GM23338 (cell line): ENCODE measurements around the gene TRIM59. TPM values are rescaled to one million over a fixed set of nuclear protein-coding genes. Genes with fewer than 3 reads are reported as not detected.

Source experiments
- ATAC-seq: fragments of 200-7000 bp; cut with Tn5 transposase; 3 replicates; pipeline ENCODE4 v1.9.1; 2020
- DNase-seq: peaks from one replicate; pipeline ENCODE4 v3.0.0-alpha.2; 2015; ENCODE audit warnings: low spot score
- H2AFZ ChIP-seq: fragments of 200-600 bp; sonication (generic); 2 replicates; pipeline ENCODE4 v1.8.0; 2016; ENCODE audit warnings: antibody characterized with exemption, mild to moderate bottlenecking, moderate library complexity
- H3F3A ChIP-seq: fragments of 200-600 bp; sonication (generic); replicated peaks from 2 replicates; pipeline ENCODE4 v1.8.0; 2017; ENCODE audit warnings: antibody characterized with exemption, mixed run types, low read depth
- H3K27ac ChIP-seq: fragments of 200-600 bp; sonication (generic); 2 replicates; pipeline ENCODE4 v1.6.1; 2016; ENCODE audit warnings: low read depth
- H3K27me3 ChIP-seq: fragments of 200-600 bp; sonication (generic); 2 replicates; pipeline ENCODE4 v1.8.0; 2016; ENCODE audit warnings: mild to moderate bottlenecking, mixed run types, moderate library complexity; ENCODE audit not compliant: insufficient read depth
- H3K36me3 ChIP-seq: fragments of 200-600 bp; sonication (generic); 2 replicates; pipeline ENCODE4 v1.8.0; 2016; ENCODE audit warnings: mild to moderate bottlenecking; ENCODE audit not compliant: insufficient read depth
- H3K4me1 ChIP-seq: fragments of 200-600 bp; sonication (generic); 2 replicates; pipeline ENCODE4 v1.8.0; 2016; ENCODE audit warnings: mild to moderate bottlenecking, moderate library complexity; ENCODE audit not compliant: insufficient read depth
- H3K4me2 ChIP-seq: fragments of 200-600 bp; sonication (generic); 2 replicates; pipeline ENCODE4 v1.7.1; 2017; ENCODE audit warnings: mixed run types
- H3K4me3 ChIP-seq: fragments of 200-600 bp; sonication (generic); 2 replicates; pipeline ENCODE4 v1.6.1; 2016; ENCODE audit warnings: mixed run types
- H3K79me2 ChIP-seq: fragments of 200-600 bp; sonication (generic); replicated peaks from 2 replicates; pipeline ENCODE4 v1.8.0; 2017; ENCODE audit warnings: mild to moderate bottlenecking; ENCODE audit not compliant: insufficient read depth
- H3K9me2 ChIP-seq: fragments of 200-600 bp; sonication (generic); 2 replicates; pipeline ENCODE4 v1.8.0; 2017; ENCODE audit not compliant: insufficient read depth
- H4K20me1 ChIP-seq: fragments of 200-600 bp; sonication (generic); replicated peaks from 2 replicates; pipeline ENCODE4 v1.8.0; 2017; ENCODE audit warnings: mild to moderate bottlenecking; ENCODE audit not compliant: insufficient read depth
- H3K27ac Mint-ChIP-seq: 2 replicates; pipeline ENCODE4 v1.8.0; 2020; ENCODE audit warnings: inconsistent platforms, mild to moderate bottlenecking, moderate library complexity, mixed read lengths
- H3K27me3 Mint-ChIP-seq: 3 replicates; pipeline ENCODE4 v1.8.0; 2022; ENCODE audit warnings: low read depth, mild to moderate bottlenecking, moderate library complexity, mixed read lengths, inconsistent platforms; ENCODE audit not compliant: insufficient read depth, poor library complexity
- H3K36me3 Mint-ChIP-seq: 3 replicates; pipeline ENCODE4 v1.8.0; 2021; ENCODE audit warnings: low read depth, mild to moderate bottlenecking, inconsistent platforms, moderate library complexity, mixed read lengths
- H3K4me1 Mint-ChIP-seq: 3 replicates; pipeline ENCODE4 v1.8.0; 2020; ENCODE audit warnings: mild to moderate bottlenecking, inconsistent platforms, mixed read lengths
- H3K4me3 Mint-ChIP-seq: 3 replicates; pipeline ENCODE4 v1.8.0; 2021; ENCODE audit warnings: moderate library complexity, mild to moderate bottlenecking, inconsistent platforms, mixed read lengths
- H3K9me3 Mint-ChIP-seq: 3 replicates; pipeline ENCODE4 v1.8.0; 2020; ENCODE audit warnings: moderate library complexity, mild to moderate bottlenecking, inconsistent platforms, mixed read lengths
- CREB1 ChIP-seq: fragments of 250-450 bp; sonication (Bioruptor Pico); IDR thresholded peaks from 2 replicates; pipeline ENCODE4 v1.5.0; 2020; ENCODE audit warnings: low read depth, mild to moderate bottlenecking, moderate library complexity
- EZH2 ChIP-seq: fragments of 200-600 bp; sonication (generic); IDR thresholded peaks from one replicate; pipeline ENCODE4 v1.8.0; 2017; ENCODE audit warnings: antibody characterized with exemption, mild to moderate bottlenecking, low read depth; ENCODE audit not compliant: unreplicated experiment
- EZH2phosphoT487 ChIP-seq: fragments of 200-600 bp; sonication (generic); IDR thresholded peaks from one replicate; pipeline ENCODE4 v1.8.1; 2018; ENCODE audit warnings: antibody characterized with exemption; ENCODE audit not compliant: unreplicated experiment
- NANOG ChIP-seq: IDR thresholded peaks from 2 replicates; pipeline ENCODE4 v1.6.1; 2016; ENCODE audit warnings: antibody characterized with exemption, borderline replicate concordance
- POLR2AphosphoS5 ChIP-seq: IDR thresholded peaks from 2 replicates; pipeline ENCODE4 v1.6.1; 2016; ENCODE audit warnings: antibody characterized with exemption, low read depth
- REST ChIP-seq: IDR thresholded peaks from one replicate; pipeline ENCODE4 v1.6.1; 2018; ENCODE audit warnings: antibody characterized with exemption; ENCODE audit not compliant: unreplicated experiment
- ZNF331 ChIP-seq: fragments of 250-450 bp; sonication (Bioruptor Pico); IDR thresholded peaks from 2 replicates; pipeline ENCODE4 v1.5.0; 2020; ENCODE audit warnings: low read depth, mild to moderate bottlenecking, moderate library complexity
- polyA plus RNA-seq: library from polyadenylated mRNA; unstranded; fragments of >200 nt; fragmentation: Nextera tagmentation; extraction: Ambion mirVana; gene quantifications from 2 replicates; pipeline ENCODE4 v1.2.1, GENCODE V29; 2016
- total RNA-seq: library from RNA; depleted of rRNA; stranded (reverse); fragments of >200 nt; shearing (Covaris generic); gene quantifications from 2 replicates; pipeline ENCODE4 v1.2.3, GENCODE V29; 2014
- TF ChIP-seq, protein P1 (sequence below): fragments of 250-450 bp; sonication (Bioruptor Pico); IDR thresholded peaks from 2 replicates; pipeline ENCODE4 v1.5.0; 2020; ENCODE audit warnings: mild to moderate bottlenecking, moderate library complexity
- TF ChIP-seq, protein P2 (sequence below), 2 experiments: fragments of 200-600 bp in 1 of 2; sonication (generic) in 1 of 2; conservative IDR thresholded peaks; 2 replicates each; pipeline versions ENCODE4 v1.5.1 to v1.6.1; 2016 to 2017; ENCODE audit warnings: antibody characterized with exemption in 2 of 2, low read depth in 2 of 2, mild to moderate bottlenecking in 2 of 2, moderate library complexity in 1 of 2

TRIM59 gene
- total and polyA plus RNA-seq, 2 experiments from 2014 or later, result 46.2 to 98.6 TPM

DNA sequence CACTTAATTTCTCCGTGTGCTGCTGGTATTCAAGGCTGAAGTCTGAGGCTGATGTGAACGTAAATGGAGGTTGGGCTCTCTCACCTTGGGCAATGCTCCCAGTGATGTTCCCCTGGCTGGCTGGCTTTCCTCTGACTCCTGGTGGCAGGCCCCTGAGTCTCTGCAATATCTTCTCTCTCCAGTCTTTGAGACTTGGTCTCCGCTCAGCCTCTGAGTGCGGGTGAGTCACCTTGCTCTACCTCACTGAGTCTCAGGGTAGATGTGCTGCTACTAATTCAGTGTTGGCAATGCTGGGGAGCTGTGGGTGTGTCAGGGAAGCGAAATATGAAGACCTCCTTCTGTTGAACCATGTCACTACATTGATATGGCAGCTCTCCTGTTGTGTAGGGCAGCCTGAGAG lies 31.3 kb upstream of the TRIM59 start:
- no peaks in the 10 kb centered on the region for H3K79me2 ChIP-seq
- no peaks in the 10 kb centered on the region for H3K4me1 ChIP-seq
- Mint-ChIP-seq H3K4me1 (peaks cover 3% of the 10 kb centered on the region; the same call in 1 of the 3 replicates), H3K27ac (no peak overlapping the region), H3K4me3 (no peak overlapping the region), H3K27me3 (peaks cover 4% of the 10 kb centered on the region), H3K36me3 (no peaks in the 10 kb centered on the region), H3K9me3 (no peaks in the 10 kb centered on the region)
- H2AFZ ChIP-seq, result no peak overlapping the region
- TF ChIP-seq ZNF331 (CRISPR knock-in tag) (no peak), NANOG (no peak), EZH2phosphoT487 (no peak), CREB1 (CRISPR knock-in tag) (no peak), REST (no peak), EZH2 (no peak), POLR2AphosphoS5 (no peak)
- TF ChIP-seq, protein P1, sequence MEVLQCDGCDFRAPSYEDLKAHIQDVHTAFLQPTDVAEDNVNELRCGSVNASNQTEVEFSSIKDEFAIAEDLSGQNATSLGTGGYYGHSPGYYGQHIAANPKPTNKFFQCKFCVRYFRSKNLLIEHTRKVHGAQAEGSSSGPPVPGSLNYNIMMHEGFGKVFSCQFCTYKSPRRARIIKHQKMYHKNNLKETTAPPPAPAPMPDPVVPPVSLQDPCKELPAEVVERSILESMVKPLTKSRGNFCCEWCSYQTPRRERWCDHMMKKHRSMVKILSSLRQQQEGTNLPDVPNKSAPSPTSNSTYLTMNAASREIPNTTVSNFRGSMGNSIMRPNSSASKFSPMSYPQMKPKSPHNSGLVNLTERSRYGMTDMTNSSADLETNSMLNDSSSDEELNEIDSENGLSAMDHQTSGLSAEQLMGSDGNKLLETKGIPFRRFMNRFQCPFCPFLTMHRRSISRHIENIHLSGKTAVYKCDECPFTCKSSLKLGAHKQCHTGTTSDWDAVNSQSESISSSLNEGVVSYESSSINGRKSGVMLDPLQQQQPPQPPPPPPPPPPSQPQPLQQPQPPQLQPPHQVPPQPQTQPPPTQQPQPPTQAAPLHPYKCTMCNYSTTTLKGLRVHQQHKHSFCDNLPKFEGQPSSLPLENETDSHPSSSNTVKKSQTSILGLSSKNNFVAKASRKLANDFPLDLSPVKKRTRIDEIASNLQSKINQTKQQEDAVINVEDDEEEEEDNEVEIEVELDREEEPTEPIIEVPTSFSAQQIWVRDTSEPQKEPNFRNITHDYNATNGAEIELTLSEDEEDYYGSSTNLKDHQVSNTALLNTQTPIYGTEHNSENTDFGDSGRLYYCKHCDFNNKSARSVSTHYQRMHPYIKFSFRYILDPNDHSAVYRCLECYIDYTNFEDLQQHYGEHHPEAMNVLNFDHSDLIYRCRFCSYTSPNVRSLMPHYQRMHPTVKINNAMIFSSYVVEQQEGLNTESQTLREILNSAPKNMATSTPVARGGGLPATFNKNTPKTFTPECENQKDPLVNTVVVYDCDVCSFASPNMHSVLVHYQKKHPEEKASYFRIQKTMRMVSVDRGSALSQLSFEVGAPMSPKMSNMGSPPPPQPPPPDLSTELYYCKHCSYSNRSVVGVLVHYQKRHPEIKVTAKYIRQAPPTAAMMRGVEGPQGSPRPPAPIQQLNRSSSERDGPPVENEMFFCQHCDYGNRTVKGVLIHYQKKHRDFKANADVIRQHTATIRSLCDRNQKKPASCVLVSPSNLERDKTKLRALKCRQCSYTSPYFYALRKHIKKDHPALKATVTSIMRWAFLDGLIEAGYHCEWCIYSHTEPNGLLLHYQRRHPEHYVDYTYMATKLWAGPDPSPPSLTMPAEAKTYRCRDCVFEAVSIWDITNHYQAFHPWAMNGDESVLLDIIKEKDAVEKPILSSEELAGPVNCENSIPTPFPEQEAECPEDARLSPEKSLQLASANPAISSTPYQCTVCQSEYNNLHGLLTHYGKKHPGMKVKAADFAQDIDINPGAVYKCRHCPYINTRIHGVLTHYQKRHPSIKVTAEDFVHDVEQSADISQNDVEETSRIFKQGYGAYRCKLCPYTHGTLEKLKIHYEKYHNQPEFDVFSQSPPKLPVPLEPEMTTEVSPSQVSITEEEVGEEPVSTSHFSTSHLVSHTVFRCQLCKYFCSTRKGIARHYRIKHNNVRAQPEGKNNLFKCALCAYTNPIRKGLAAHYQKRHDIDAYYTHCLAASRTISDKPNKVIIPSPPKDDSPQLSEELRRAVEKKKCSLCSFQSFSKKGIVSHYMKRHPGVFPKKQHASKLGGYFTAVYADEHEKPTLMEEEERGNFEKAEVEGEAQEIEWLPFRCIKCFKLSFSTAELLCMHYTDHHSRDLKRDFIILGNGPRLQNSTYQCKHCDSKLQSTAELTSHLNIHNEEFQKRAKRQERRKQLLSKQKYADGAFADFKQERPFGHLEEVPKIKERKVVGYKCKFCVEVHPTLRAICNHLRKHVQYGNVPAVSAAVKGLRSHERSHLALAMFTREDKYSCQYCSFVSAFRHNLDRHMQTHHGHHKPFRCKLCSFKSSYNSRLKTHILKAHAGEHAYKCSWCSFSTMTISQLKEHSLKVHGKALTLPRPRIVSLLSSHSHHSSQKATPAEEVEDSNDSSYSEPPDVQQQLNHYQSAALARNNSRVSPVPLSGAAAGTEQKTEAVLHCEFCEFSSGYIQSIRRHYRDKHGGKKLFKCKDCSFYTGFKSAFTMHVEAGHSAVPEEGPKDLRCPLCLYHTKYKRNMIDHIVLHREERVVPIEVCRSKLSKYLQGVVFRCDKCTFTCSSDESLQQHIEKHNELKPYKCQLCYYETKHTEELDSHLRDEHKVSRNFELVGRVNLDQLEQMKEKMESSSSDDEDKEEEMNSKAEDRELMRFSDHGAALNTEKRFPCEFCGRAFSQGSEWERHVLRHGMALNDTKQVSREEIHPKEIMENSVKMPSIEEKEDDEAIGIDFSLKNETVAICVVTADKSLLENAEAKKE, result no peak
- TF ChIP-seq, protein P2, sequence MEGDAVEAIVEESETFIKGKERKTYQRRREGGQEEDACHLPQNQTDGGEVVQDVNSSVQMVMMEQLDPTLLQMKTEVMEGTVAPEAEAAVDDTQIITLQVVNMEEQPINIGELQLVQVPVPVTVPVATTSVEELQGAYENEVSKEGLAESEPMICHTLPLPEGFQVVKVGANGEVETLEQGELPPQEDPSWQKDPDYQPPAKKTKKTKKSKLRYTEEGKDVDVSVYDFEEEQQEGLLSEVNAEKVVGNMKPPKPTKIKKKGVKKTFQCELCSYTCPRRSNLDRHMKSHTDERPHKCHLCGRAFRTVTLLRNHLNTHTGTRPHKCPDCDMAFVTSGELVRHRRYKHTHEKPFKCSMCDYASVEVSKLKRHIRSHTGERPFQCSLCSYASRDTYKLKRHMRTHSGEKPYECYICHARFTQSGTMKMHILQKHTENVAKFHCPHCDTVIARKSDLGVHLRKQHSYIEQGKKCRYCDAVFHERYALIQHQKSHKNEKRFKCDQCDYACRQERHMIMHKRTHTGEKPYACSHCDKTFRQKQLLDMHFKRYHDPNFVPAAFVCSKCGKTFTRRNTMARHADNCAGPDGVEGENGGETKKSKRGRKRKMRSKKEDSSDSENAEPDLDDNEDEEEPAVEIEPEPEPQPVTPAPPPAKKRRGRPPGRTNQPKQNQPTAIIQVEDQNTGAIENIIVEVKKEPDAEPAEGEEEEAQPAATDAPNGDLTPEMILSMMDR (conservative IDR thresholded peaks at IDR 0.05; ENCODE audit: low read depth in 2 of 2), result no peak
- no peak overlapping the region for H3K4me2 ChIP-seq
- ATAC-seq (no peak), DNase-seq (no peak)
- H3K9me2 ChIP-seq, result no peaks in the 10 kb centered on the region
- H3K27me3 ChIP-seq, result no peaks in the 10 kb centered on the region
- no peak overlapping the region for H3K4me3 ChIP-seq
- H3F3A ChIP-seq, result no peaks in the 10 kb centered on the region
- H3K27ac ChIP-seq, result no peak overlapping the region
- H4K20me1 ChIP-seq, result no peaks in the 10 kb centered on the region
- H3K36me3 ChIP-seq, result no peaks in the 10 kb centered on the region
